Breast epithelium (tissue), 3 donors: ENCODE data around the gene CCDC87.

Experiments
- CTCF ChIP-seq, 3 donors: fragments of 450-650 bp; IDR thresholded peaks; one replicate each; pipeline ENCODE4 v1.5.1; 2016 to 2017; ENCODE audit warnings: antibody characterized with exemption in 3 of 3, mild to moderate bottlenecking in 3 of 3, moderate library complexity in 3 of 3
- POLR2A ChIP-seq: fragments of 450-650 bp; IDR thresholded peaks from one replicate; pipeline ENCODE4 v1.6.1; 2016; ENCODE audit warnings: antibody characterized with exemption, mild to moderate bottlenecking, moderate library complexity

- TF ChIP-seq CTCF (IDR thresholded peaks at IDR 0.05) (no peak), POLR2A (no peak)
These were observed 27.9 kb downstream of the CCDC87 start for GRCh38 chr11:66564984-66565383.
